ENCODE results near the gene TUG1.

TUG1 gene

DNA sequence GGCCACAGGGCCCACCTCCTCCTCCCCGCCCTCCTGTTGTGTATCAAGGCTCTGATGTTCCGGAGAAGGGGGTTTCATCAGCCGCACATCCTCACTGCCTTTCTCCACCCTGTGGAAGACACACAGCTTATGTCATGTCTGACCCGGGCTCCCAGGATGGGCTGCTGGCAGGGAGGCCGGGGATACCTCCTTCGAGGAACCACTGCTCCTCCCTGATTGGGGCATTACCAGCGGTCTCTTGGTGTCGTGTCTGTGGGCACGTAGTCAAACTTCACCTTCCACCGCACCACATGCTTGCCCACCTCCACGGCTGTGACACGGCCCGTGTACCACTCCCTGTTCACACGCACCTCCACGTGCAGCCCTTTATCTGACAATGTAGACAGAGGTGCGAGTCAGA is 36.4 kb upstream of the TUG1 start:
- no peak overlapping the region for H3K4me3 ChIP-seq (ENCODE audit: control insufficient read depth, low read depth, low read length)
- DNase-seq (ENCODE audit: low read depth), result no peak
- TF ChIP-seq, protein P1, sequence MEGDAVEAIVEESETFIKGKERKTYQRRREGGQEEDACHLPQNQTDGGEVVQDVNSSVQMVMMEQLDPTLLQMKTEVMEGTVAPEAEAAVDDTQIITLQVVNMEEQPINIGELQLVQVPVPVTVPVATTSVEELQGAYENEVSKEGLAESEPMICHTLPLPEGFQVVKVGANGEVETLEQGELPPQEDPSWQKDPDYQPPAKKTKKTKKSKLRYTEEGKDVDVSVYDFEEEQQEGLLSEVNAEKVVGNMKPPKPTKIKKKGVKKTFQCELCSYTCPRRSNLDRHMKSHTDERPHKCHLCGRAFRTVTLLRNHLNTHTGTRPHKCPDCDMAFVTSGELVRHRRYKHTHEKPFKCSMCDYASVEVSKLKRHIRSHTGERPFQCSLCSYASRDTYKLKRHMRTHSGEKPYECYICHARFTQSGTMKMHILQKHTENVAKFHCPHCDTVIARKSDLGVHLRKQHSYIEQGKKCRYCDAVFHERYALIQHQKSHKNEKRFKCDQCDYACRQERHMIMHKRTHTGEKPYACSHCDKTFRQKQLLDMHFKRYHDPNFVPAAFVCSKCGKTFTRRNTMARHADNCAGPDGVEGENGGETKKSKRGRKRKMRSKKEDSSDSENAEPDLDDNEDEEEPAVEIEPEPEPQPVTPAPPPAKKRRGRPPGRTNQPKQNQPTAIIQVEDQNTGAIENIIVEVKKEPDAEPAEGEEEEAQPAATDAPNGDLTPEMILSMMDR (IDR thresholded peaks at IDR 0.05; ENCODE audit: control insufficient read depth, insufficient read depth, low read depth, low read length, missing control alignments), result no peak

- H3K4me3 ChIP-seq (ENCODE audit: control insufficient read depth, low read depth, low read length), result no peak overlapping the region
- TF ChIP-seq, protein P1 (IDR thresholded peaks at IDR 0.05; ENCODE audit: control insufficient read depth, insufficient read depth, low read depth, low read length, missing control alignments), result no peak
- no peak for DNase-seq (ENCODE audit: low read depth)
Observed at GRCh38 chr22:30933457-30933856, 35.6 kb upstream of the TUG1 start.

DNA sequence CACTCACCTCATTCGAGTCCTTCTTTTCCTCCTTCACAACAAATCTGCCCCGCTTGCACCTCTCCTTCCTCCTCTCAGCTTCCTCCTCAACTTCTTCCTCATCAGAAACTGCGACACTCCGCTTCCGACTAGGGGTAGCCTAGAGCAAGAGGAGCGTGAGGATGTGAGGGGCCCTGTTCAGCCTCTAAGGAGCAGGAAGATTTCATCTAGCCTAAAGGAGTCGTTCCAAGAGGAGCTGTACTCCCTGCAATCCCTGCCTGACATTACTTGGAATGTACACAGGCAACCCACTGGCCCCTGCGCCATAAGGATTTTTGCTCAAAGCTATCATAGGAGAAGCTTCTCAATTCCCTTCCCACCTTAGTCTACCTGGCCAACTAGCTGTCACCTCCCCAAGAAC is 35.0 kb upstream of the TUG1 start:
- no peak for DNase-seq (ENCODE audit: low read depth)
- TF ChIP-seq, protein P1 (IDR thresholded peaks at IDR 0.05; ENCODE audit: control insufficient read depth, insufficient read depth, low read depth, low read length, missing control alignments), result no peak

DNA sequence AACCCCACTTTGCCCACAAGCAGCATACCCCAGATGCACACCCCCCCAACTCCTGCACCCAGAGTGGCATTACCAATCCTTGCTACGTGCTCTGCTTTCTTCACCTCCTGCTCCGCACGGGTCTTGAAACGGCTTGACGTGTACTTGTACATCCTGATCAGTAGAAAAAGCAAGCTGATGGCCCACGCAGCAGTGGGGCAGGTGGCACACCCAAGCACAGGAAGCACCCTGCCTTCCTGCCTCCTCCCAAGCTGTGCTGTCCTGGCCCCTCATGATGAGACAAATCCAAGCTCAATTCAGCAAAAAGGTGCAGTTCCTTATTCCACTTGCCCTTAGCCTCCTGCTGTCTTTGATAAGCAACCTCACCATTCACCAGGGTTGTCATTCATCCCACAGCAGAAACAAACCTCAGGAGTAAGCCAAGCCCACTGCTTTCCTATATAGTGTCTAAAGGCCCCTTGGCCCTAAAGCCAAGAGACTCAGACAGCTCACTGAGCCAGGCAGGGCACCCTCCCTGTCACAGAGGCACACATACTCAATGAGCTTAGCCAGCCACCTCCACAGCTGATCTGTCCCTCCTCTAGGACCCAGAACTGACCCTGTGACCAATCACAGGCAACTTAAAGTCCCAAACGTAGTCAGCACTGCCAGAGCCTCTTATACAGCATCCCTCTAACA is 28.2 kb upstream of the TUG1 start:
- TF ChIP-seq, protein P1 (IDR thresholded peaks at IDR 0.05; ENCODE audit: control insufficient read depth, insufficient read depth, low read depth, low read length, missing control alignments), result no peak
- DNase-seq (ENCODE audit: low read depth), result no peak
- no peak overlapping the region for H3K4me3 ChIP-seq (ENCODE audit: control insufficient read depth, low read depth, low read length)

More for the DNA sequence above, 35.0 kb upstream of the TUG1 start:
- no peak overlapping the region for H3K4me3 ChIP-seq (ENCODE audit: control insufficient read depth, low read depth, low read length)

DNA sequence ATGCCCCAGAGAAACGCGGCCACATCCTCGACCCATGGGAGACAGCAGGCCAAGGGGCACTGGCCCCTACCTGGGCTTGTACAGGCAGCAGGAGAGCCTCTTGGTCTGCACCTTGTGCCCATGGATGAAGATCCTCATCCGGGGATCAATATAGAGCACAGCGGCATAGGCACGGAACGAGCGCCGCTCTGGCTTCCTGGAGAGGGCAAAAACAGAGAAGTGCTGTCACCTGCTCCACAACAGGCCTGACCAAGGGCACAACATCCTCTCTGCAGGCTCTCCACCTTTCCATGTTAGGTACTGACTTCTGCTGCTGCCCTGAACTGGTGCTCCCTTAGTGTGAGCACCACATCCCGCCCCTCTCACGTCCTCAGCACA is 27.7 kb upstream of the TUG1 start:
- TF ChIP-seq, protein P1 (IDR thresholded peaks at IDR 0.05; ENCODE audit: control insufficient read depth, insufficient read depth, low read depth, low read length, missing control alignments), result no peak
- no peak overlapping the region for H3K4me3 ChIP-seq (ENCODE audit: control insufficient read depth, low read depth, low read length)
- DNase-seq (ENCODE audit: low read depth), result no peak

DNA sequence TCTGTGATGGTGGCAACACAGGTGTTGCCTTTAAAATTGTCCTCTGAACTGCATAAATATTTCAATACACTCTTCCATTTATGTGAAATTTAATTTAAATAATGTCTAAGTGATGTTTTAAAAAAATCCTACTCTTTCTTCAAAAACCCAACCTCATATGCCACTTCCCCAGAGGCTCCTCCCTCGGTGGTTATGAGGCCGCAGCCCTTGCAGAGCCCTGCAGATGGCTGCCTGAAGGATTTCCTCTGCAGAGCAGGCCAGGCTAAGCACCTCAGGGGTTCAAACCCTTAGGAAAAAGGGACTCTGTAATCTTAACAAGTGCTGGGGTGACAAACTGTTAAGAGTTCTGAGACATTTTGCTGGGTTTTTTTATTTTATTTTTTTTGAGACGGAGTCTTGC is 25.7 kb upstream of the TUG1 start:
- no peak overlapping the region for H3K4me3 ChIP-seq (ENCODE audit: control insufficient read depth, low read depth, low read length)
- TF ChIP-seq, protein P1 (IDR thresholded peaks at IDR 0.05; ENCODE audit: control insufficient read depth, insufficient read depth, low read depth, low read length, missing control alignments), result no peak
- DNase-seq (ENCODE audit: low read depth), result no peak
